Endothelial cell of umbilical vein (primary cell): ENCODE measurements around the gene ZNF280D. TPM values are rescaled to one million over a fixed set of nuclear protein-coding genes. Genes with fewer than 3 reads are reported as not detected.

ENCODE experiments used
- BruUV-seq: library from RNA; stranded (reverse); fragments of 400-500 nt; replicated peaks from 2 replicates; lab custom pipeline; 2021; lab: Mats Ljungman, UMichigan
- CTCF ChIA-PET: fragments of 300-600, 350-600 bp; sonication (Branson Sonifier 250); formaldehyde crosslinking; loops from one replicate; lab custom pipeline; 2021; ENCODE audit warnings: antibody characterized with exemption, inconsistent platforms; lab: Charles Lee
- POLR2A ChIA-PET: fragments of 300-600, 350-600 bp; sonication (Branson Sonifier 250); formaldehyde crosslinking; loops from one replicate; lab custom pipeline; 2021; ENCODE audit warnings: antibody characterized with exemption, inconsistent platforms; lab: Charles Lee
- DNase-seq: peaks from one replicate; pipeline ENCODE4 v3.0.0-alpha.2; 2011; ENCODE audit warnings: low read depth, low spot score
- FAIRE-seq: peaks from 2 replicates; lab custom pipeline; 2011; peaks lifted over from hg19 to GRCh38; lab: Jason Lieb, UNC
- H2AFZ ChIP-seq: 2 replicates; pipeline ENCODE4 v1.6.0; 2012; ENCODE audit warnings: low read depth, low read length, control low read depth, inconsistent platforms
- H3K27ac ChIP-seq: 2 replicates; pipeline ENCODE4 v1.5.1; 2011; ENCODE audit warnings: low read depth, mild to moderate bottlenecking, control low read depth, low read length, moderate library complexity; ENCODE audit not compliant: insufficient read depth
- H3K27me3 ChIP-seq, 2 experiments: 2 replicates each; pipeline versions ENCODE4 v1.6.0 to v1.6.1; 2011; ENCODE audit warnings: low read length in 2 of 2, mixed read lengths in 1 of 2; ENCODE audit not compliant: control insufficient read depth in 2 of 2, insufficient read depth in 2 of 2
- H3K36me3 ChIP-seq, 2 experiments: 2 replicates in 1 of 2; 3 replicates in 1 of 2; pipeline ENCODE4 v1.5.1; 2011; ENCODE audit warnings: low read length in 2 of 2, mild to moderate bottlenecking in 1 of 2, moderate library complexity in 1 of 2; ENCODE audit not compliant: control insufficient read depth in 2 of 2, insufficient read depth in 2 of 2; ENCODE audit errors: extremely low read depth in 1 of 2
- H3K4me1 ChIP-seq: 3 replicates; pipeline ENCODE4 v1.5.1; 2011; ENCODE audit warnings: mild to moderate bottlenecking, low read length; ENCODE audit not compliant: control insufficient read depth, insufficient read depth; ENCODE audit errors: extremely low read depth
- H3K4me2 ChIP-seq: 2 replicates; pipeline ENCODE4 v1.6.1; 2011; ENCODE audit warnings: low read length, control low read depth, mixed read lengths; ENCODE audit not compliant: insufficient read depth
- H3K4me3 ChIP-seq, 3 experiments: fragments of 200-600 bp in 1 of 3; sonication (generic), shearing (Covaris generic) in 1 of 3; replicated peaks in 1 of 3; 2 replicates each; pipeline ENCODE4 v1.5.1; 2011 to 2016; ENCODE audit warnings: control low read depth in 3 of 3, low read length in 3 of 3, mild to moderate bottlenecking in 2 of 3, inconsistent platforms in 1 of 3, low read depth in 1 of 3, moderate library complexity in 1 of 3; ENCODE audit not compliant: insufficient read depth in 1 of 3
- H3K79me2 ChIP-seq: 2 replicates; pipeline ENCODE4 v1.6.0; 2012; ENCODE audit warnings: low read length, inconsistent platforms; ENCODE audit not compliant: control insufficient read depth, insufficient read depth
- H3K9ac ChIP-seq: replicated peaks from 2 replicates; pipeline ENCODE3; 2011; ENCODE audit warnings: low read length, control low read depth; ENCODE audit not compliant: insufficient read depth; ENCODE audit errors: extremely low read depth
- H3K9me1 ChIP-seq: replicated peaks from 3 replicates; pipeline ENCODE4 v1.6.0; 2011; ENCODE audit warnings: mild to moderate bottlenecking, low read length; ENCODE audit not compliant: control insufficient read depth, insufficient read depth; ENCODE audit errors: extremely low read depth
- H3K9me3 ChIP-seq: replicated peaks from 2 replicates; pipeline ENCODE4 v1.5.1; 2012; ENCODE audit warnings: low read length, inconsistent platforms; ENCODE audit not compliant: control insufficient read depth, insufficient read depth
- H4K20me1 ChIP-seq: replicated peaks from 2 replicates; pipeline ENCODE3; 2011; ENCODE audit warnings: mild to moderate bottlenecking, low read length; ENCODE audit not compliant: control insufficient read depth, insufficient read depth; ENCODE audit errors: extremely low read depth
- EZH2 ChIP-seq: IDR thresholded peaks from 2 replicates; pipeline ENCODE4 v1.6.1; 2012; ENCODE audit warnings: borderline replicate concordance, low read depth, mild to moderate bottlenecking, moderate library complexity, low read length, inconsistent platforms; ENCODE audit not compliant: severe bottlenecking
- FOS ChIP-seq: IDR thresholded peaks from 2 replicates; pipeline ENCODE4 v1.6.1; 2011; ENCODE audit warnings: mild to moderate bottlenecking, low read length, moderate library complexity, borderline replicate concordance; ENCODE audit not compliant: insufficient read depth
- GATA2 ChIP-seq: IDR thresholded peaks from 2 replicates; pipeline ENCODE4 v1.7.0; 2011; ENCODE audit warnings: low read depth, mild to moderate bottlenecking, moderate library complexity, mixed read lengths, low read length; ENCODE audit not compliant: insufficient read length, insufficient read depth
- JUN ChIP-seq: IDR thresholded peaks from 2 replicates; pipeline ENCODE4 v1.6.1; 2011; ENCODE audit warnings: borderline replicate concordance, low read depth; ENCODE audit not compliant: insufficient read length, insufficient read depth
- MAX ChIP-seq: IDR thresholded peaks from 2 replicates; pipeline ENCODE4 v1.6.1; 2011; ENCODE audit not compliant: insufficient read depth, insufficient read length
- MYC ChIP-seq: IDR thresholded peaks from one replicate; pipeline ENCODE4 v1.6.1; 2011; ENCODE audit warnings: mild to moderate bottlenecking, low read depth, low read length
- POLR2A ChIP-seq: IDR thresholded peaks from 2 replicates; pipeline ENCODE4 v1.6.1; 2012; ENCODE audit warnings: low read depth, mild to moderate bottlenecking, control low read depth, low read length
- POLR2AphosphoS5 ChIP-seq: IDR thresholded peaks from 2 replicates; pipeline ENCODE4 v1.6.1; 2012; ENCODE audit warnings: low read depth, mild to moderate bottlenecking, control low read depth, low read length, moderate library complexity; ENCODE audit not compliant: insufficient read depth
- dilution Hi-C: fragments of 300-500 bp; cut with MboI; formaldehyde crosslinking; loops from one replicate; pipeline ENCODE4 v1.15.0; 2019; ENCODE audit warnings: low sequenced_read_pairs; ENCODE audit not compliant: extremely low pct_ligation_motif_present
- intact Hi-C: fragments of 100-400 bp; cut with micrococcal nuclease; formaldehyde crosslinking; loops from one replicate; pipeline ENCODE4 v1.10.0; 2022
- polyA plus RNA-seq, 4 experiments: library from polyadenylated mRNA; depleted of rRNA in 3 of 4; stranded (reverse) in 3 of 4; unstranded in 1 of 4; fragments of >200 nt; gene quantifications; 2 replicates each; pipeline versions ENCODE4 v1.2.1 to v1.2.3, GENCODE V29; 2011 to 2012; ENCODE audit warnings: missing spikeins in 1 of 4
- total RNA-seq: library from RNA; stranded (reverse); gene quantifications from 2 replicates; pipeline ENCODE4 v1.2.3, GENCODE V29; 2021
- TF ChIP-seq, protein P1 (sequence below), 2 donors: IDR thresholded peaks; 1 replicate in 1 of 2; 2 replicates in 1 of 2; pipeline ENCODE4 v1.5.1; 2011; ENCODE audit warnings: low read length in 2 of 2, mild to moderate bottlenecking in 2 of 2, moderate library complexity in 2 of 2, control low read depth in 1 of 2, inconsistent platforms in 1 of 2, low read depth in 1 of 2; ENCODE audit not compliant: insufficient read depth in 1 of 2; ENCODE audit errors: extremely low read depth in 1 of 2

ZNF280D gene
- total and polyA plus RNA-seq, 2 donors (not counting 3 experiments of a cell fraction or from before 2014, with no cell fraction given): 9.6 to 42.1 TPM

DNA sequence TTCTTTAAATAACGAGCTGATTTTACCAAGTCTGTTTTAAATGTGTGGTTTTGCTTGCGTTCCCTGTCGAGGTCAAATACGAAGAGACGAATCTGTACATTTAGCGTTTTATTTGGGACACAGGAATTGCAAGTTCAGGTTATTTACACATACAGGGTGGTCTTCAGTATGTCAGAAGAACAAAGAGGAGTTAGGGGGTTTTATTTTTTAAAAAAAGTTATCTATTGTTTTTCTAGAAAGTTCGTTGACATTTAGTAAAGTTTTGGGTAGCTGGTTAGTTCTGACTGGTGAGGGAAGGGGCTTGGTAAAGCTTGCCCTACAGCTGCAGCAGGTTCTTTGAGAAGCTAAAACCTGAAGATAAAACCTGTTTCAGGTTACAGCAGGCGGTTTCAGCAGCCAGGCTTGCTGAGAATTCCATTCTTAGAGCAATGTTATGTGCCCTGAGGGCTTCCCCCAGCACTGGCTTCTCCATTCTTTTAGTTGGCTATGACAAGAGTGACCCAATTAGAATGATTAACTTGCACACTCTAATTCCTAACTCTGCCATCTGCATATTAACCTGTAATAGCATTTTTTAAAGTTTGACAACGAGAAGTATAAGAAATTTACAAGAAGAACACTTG, 815 bp upstream of the ZNF280D start:
- Histone ChIP-seq H3K79me2 (peaks cover 34% of the 10 kb centered on the region), H3K27ac (no peak overlapping the region), H3K4me2 (no peak overlapping the region), H3K9me3 (no peaks in the 10 kb centered on the region), H3K9me1 (no peaks in the 10 kb centered on the region), H4K20me1 (no peaks in the 10 kb centered on the region), H3K4me1 (peaks cover 34% of the 10 kb centered on the region), H2AFZ (peak overlapping the region; percentile 74), H3K4me3 (no peak overlapping the region), H3K27me3 (no peaks in the 10 kb centered on the region), H3K36me3 (peaks cover 0 to 2% of the 10 kb centered on the region in 2 experiments), H3K9ac (no peak overlapping the region)
- dilution Hi-C loops: no loop called here
- intact Hi-C loops: loop anchor here (5.0 to 10.0 kb wide), 2 partner anchors 237 to 401 kb away; no protein-coding TSS in a partner anchor
- DNase-seq: no peak
- ChIA-PET CTCF (interaction anchor here (0.7 to 2.4 kb wide), 8 partner anchors 13 to 238 kb away, joined by 3 to 7 read pairs (median 4); no protein-coding TSS in a partner anchor), POLR2A (interaction anchor here (0.6 to 1.0 kb wide), 3 partner anchors 26 to 1130 kb away, joined by 3 to 4 read pairs (median 3); no protein-coding TSS in a partner anchor)
- no peak for FAIRE-seq
- TF ChIP-seq MAX (no peak), JUN (no peak), FOS (no peak), EZH2 (no peak), POLR2A (no peak), POLR2AphosphoS5 (no peak), GATA2 (no peak), MYC (no peak)
- TF ChIP-seq, protein P1, sequence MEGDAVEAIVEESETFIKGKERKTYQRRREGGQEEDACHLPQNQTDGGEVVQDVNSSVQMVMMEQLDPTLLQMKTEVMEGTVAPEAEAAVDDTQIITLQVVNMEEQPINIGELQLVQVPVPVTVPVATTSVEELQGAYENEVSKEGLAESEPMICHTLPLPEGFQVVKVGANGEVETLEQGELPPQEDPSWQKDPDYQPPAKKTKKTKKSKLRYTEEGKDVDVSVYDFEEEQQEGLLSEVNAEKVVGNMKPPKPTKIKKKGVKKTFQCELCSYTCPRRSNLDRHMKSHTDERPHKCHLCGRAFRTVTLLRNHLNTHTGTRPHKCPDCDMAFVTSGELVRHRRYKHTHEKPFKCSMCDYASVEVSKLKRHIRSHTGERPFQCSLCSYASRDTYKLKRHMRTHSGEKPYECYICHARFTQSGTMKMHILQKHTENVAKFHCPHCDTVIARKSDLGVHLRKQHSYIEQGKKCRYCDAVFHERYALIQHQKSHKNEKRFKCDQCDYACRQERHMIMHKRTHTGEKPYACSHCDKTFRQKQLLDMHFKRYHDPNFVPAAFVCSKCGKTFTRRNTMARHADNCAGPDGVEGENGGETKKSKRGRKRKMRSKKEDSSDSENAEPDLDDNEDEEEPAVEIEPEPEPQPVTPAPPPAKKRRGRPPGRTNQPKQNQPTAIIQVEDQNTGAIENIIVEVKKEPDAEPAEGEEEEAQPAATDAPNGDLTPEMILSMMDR (IDR thresholded peaks at IDR 0.05; ENCODE audit: extremely low read depth in 1 of 2, insufficient read depth in 1 of 2, low read depth in 1 of 2, low read length in 2 of 2): no peak
- TSS peak; percentile 33 for BruUV-seq
